GDM1 (cell line): Measurements from ENCODE around the gene CLCNKA.
A peak's percentile ranks its signal among the peaks of the same experiment; 100 is the strongest.
"Not testable (repeated sequence)": the region's sequence is repeated elsewhere in the genome, so short reads cannot be mapped to it uniquely, and the experiment has no call there.

Source experiments
- DNase-seq: peaks from one replicate; lab custom pipeline; 2025; lab: John Stamatoyannopoulos, UW

Gene CLCNKA

DNA sequence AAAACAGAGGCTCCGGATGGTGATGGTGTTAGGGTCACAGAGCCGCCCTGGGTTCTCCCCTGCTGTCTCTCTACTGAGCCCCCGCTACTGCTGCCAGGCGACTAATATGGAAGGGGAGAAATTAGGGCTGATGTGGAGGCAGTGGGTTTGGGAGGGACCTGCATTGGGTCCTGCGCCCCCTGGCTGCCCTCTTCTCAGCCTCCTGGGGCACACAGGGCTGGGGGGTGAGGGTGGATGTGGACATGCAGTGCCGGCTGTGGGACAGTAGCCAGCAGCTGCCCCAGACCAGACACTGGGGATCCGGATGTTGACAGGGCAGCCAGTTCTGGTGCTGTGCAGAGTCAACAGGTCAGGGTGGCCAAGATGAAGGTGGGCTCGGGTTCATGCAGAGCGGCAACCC, 20.3 kb downstream of the CLCNKA start:
- DNase-seq, result no peak

DNA sequence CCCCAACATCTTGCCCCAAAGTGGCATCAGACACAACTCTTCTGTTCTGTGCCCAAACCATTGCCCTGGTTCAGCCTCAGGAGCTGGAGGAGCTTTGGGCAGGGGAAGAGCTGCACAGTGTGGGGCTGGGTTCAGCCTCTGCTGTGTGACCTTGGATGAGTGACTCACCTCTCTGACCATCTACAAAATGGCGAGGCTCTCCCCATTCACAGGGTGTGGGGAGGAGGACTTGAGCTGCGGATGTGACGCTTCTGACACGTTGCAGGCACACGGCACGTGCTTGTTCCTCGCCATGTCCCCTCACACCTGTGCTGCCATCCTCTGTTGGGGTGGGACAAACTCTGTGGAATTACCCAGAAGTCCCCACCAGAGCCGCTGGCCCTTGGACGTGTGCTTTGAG, 20.8 kb downstream of the CLCNKA start:
- not testable (repeated sequence) for DNase-seq

DNA sequence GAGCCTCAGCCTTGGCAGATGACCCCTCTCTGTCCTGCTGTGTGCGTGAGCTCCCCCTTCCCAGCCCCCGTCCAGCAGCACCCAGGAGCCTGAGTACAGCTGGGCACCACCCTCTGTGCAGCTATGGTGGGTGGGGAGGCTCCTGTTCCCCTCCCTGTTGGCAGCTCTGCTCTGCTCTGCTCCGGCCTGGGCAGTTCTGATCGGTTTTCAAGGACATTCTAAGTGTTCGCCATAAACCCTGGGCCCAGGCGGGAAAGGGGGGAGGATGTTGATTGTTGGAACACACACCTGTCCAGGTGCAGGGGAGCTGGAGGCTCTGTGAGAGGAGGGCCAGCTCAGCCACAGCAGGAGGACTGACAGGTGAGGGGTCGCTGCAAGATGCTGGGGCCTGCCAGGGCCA, 21.7 kb downstream of the CLCNKA start, which contains the start of gene CLCNKB:
Gene CLCNKB, plus strand, starts transcription at position 262 of the 400 bp plus-strand sequence. CDS start 711 bp downstream, outside the sequence.
- DNase-seq, result no peak

DNA sequence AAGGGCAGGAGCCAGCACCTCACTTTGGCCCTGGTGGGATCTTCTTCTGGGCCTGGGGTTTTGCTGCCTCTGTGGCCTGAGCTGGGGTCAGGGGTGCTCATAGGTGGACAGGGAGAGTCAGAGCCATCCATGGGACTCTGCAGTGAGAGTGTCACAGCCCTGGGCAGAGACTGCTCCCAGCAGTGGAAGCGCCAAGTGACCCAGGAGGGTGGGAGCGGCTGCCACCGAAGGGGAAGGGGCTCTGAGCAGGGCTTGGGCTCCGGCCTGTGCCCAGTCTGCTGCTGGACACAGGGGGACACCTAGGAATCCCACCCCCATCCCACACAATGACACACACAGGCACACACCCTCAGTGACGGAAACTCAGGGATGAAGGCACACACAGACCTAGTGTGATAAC, 22.1 kb downstream of the CLCNKA start:
- no peak for DNase-seq

DNA sequence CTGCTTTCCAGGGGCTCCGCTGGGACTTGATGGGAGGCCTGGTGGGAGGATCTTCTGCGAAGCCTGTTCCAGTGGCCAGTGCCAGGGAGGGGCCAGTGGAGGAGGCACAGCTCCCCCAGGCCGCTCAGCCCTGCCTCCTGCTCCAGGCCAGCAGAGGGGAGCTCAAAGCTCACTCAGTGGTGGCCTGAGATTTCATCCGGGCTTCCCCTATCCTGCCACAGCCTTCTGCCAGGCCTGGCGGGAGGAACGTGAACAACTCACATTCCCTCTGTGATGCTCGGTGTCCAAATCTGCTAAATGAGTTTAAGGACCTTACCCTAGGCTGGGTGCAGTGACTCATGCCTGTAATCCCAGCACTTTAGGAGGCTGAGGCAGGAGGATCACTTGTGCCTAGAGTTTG, 25.0 kb downstream of the CLCNKA start:
- DNase-seq, result no peak

DNA sequence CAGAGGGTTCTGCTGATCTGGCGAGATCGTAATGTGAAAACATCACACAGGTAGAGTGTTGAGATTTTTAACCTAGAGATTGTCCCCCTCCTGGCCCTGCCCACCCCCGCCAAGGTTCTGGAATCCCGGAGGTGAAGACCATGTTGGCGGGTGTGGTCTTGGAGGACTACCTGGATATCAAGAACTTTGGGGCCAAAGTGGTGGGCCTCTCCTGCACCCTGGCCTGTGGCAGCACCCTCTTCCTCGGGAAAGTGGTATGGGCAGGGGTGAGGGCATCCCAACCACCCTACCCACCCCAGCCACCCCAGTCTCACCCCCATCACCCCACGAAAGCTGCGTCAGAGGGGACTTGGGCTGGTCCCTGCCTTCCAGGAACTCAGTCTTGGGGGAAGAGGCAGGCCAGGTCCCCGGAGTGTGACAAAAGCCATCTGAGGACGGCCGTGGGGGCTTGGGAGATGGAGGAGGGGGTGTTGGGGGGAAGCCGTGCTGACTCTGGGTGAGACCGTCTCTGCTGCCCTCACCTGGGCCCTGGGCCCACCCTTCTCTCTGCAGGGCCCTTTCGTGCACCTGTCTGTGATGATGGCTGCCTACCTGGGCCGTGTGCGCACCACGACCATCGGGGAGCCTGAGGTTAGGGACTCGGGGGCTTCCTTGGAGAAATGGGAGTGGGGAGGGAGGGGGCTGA, 26.1 kb downstream of the CLCNKA start:
- DNase-seq, result no peak

DNA sequence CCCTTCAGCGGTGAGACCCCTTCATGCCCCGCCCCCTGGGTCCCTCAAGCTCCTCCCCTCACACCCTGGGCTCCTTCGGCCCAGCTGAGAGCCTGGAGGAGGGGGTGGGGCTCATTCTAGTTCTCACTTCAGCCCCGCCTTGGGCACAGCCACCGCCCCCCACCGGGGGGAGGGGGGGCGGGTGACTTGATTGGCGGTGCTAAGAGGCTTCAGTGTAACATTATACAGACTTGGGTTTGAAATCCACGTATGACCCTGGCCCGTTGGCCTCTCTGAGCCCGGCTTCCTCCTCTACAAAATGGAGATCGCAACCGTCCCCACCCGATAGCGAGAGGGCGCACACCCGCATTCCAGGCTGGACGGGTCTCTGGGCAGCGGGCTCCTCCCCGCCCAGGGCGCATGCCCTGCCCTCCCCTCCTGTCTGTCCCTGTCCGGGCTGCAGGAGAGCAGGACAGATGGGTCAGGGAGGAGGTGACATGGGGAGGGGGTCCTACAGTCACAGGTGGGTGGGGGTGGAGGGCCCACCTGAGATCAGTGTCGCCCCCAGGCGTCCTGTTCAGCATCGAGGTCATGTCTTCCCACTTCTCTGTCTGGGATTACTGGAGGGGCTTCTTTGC, 26.8 kb downstream of the CLCNKA start:
- no peak for DNase-seq

DNA sequence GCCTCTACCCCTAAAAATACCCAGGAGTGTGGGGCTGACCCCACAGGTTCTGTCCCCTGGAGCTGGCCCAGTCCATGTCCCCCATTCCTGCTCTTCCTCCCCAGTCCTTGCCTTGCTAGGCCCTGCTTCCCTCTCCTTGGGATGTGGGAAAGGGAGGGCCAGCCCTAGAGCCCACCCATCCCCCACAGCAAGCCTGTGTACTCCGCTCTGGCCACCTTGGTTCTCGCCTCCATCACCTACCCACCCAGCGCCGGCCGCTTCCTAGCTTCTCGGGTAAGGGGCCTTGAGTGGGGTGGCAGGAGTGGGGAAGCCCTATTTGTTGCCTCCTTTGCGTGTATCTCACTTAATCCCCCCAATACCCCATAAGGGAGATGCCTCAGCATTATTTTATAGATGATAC, 28.5 kb downstream of the CLCNKA start:
- no peak for DNase-seq

DNA sequence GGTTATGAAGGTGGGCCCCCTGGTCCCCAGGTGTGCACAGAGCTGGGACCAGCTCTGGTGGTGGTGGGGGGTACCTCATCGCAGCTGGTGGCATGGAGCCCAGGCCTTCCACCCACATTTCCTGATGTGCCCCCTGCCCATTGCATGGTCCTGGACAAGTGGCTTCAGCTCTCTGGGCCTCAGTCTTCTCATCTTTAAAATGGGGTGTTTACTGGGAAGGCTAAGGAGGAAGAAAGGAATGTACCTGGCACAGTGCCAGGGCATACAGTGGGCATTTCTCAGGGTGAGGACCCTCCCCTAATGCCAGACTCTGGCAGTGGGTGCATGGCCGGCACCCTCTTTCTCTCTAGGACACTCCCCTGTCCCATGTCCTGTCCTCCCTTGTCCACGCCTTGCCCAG, 29.2 kb downstream of the CLCNKA start:
- no peak for DNase-seq

DNA sequence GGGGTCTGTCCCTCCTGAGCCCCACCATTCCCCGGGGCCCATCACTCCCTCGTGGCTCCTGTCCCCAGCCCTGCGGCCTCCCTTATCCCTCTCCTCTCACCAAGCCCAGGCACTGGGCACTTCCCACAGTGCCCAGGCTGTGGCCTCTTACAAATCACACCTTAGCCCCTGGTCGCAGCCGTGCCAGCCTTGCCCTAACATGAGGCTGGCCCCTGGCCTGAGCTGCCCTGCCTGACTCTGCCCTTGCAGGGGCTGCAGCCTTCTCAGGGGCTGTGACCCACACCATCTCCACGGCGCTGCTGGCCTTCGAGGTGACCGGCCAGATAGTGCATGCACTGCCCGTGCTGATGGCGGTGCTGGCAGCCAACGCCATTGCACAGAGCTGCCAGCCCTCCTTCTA, 30.1 kb downstream of the CLCNKA start:
- not testable (repeated sequence) for DNase-seq

DNA sequence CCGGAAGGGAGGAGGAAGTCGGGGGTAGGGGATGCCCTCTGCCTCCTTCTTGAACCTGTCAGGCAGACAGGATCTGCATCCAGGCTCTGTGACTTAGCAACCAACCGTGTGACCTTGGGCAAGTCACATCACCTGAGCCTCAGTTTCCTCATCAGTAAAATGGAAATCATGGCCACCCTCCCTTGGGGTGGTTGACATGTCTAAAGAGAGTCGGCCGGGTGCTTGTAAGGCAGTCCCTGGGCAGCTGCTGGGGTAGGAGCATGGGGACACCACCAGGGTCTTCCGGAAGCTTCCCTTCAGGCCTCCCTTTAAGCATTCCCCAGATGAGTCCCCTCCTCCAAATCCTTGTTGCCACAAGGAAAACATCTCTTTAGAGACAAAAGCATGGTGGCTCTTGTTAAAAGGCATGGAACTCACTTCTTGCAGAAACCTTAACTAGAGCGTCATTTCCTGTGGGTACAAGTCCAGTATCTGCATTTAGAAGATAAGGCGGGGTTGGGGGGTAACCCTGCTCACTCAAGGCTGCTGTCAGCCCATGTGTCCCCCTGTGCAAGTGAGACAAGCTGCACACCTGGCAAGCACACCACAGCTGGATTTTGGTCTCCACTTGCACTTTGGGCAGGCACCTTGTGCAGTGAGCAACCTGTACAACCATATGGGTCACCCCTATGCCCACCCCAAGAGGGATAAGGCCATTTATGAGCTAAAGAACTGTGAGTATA, 32.1 kb downstream of the CLCNKA start:
- no peak for DNase-seq

DNA sequence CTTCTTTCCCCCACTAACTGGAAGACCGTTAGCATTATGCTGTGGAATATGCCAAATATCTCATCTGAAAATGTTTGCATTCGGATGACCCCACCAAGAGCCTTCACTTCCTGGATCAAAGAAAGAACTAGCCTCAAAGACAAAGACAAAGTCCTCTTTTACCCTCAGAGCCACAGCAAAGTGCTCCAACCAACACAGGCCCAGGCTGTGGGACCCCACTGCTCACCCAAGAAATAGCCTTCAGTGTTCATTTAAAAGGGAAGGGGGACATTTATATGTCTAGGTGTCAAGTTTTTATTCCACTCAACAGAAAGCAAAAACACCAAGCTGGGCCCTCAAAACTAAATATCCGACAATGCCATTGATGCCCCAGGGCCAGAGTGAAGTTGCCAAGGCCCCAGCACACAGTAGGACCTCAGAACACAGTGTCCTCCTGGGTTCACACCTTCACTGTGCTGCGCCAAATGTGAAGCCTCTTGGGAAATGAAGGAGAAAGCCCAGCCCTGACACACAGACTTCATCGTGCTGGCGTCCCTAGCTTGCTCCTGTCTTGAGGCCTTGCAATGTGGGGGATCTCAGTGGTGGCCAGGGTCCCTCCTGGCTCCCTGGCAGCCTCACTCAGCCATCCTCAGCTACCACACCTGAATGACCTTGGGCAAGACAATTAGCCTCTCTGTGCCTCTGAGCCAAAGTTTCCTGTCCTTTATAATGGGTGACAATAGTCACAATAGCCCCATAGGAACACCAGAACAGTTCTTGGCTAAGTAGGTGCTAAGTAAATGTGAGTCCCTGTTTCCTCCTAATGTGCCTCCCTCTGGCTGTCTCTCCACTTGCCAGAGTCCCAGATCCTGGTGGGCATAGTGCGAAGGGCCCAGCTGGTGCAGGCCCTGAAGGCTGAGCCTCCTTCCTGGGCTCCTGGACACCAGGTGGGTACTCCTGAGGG, 33.0 kb downstream of the CLCNKA start:
- no peak for DNase-seq

DNA sequence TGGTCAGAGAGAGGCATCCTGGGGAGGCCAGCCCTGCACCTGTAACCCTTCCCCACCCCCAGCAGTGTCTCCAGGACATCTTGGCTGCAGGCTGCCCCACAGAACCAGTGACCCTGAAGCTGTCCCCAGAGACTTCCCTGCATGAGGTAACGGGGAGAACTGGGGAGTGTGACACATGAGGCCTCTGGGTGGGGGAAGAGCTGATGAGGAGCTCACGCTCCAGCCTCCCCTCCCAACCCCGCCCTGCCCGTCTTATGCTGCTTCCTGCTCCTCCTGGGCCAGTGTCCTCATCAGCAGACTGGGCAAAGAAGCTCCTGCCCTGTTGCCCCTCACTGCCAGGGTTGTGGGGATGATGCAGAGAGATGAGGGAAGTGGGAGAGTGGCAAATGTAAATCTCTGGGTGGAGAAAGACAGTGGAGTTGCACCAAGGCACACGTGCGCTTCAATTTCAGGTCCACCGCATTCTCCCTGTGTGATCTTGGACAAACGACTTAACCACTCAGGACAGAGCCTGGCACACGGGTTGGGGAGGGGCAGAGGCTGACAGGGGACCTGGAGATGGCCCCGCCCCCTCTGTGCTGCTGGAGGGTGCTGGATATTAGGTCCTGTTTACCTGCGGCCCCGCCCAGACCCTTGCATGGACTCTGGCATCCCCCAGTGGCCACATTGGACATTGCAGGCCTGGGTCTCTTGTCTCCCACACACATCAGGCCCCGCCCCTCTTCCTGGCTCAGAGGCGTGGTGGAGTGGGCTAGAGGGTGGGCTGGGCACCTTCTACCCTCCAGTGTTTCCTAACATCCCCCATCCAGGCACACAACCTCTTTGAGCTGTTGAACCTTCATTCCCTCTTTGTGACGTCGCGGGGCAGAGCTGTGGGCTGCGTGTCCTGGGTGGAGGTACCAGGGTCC, 34.0 kb downstream of the CLCNKA start:
- DNase-seq, result peak; percentile 64

DNA sequence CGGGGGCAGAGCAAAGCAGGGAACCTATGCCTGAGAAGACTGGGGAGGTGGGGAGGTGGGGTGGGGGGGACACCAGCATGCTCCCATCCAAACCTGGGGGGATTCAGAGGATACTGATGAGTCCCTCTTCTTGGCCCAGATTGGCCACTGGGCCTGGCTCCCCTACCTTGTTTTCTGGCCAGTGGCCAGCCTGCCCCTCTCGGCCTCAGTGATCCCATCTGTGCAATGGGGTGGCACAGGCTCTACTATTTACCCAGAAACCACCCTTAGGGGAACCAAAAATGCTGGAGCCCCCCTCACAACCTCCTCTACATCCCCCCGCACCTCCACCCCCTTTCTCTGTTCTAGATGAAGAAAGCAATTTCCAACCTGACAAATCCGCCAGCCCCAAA, 34.7 kb downstream of the CLCNKA start:
- not testable (repeated sequence) for DNase-seq

DNA sequence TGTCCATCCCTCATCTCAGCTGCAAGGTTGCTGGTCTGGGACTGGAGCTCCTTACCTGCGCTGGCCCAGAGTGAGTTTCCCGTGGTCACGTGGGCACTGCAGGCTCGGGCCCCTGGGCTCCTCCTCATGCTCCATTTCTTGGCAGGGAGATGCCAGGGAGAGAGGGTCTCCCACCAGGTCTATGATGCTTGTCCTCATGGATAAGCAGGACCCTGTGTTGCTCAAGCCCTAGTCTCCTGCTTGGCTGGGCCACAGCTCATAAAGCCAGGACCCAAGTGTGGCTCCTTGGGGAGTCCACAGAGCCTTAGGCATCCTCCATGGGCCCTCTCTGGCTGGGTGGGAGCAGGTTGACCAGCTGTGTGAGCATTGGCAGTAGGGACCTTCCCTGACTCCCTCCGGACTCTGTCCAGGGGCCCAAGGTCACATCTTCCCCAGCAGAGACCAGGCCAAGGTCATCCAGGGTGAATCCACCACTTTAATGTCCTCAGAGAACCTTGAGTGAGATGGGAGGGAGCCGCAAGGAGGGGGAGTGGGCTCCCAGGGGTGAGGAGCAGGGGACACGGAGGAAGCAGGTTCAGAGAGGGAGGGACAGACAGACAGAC, 35.6 kb downstream of the CLCNKA start:
- DNase-seq, result not testable (repeated sequence)

DNA sequence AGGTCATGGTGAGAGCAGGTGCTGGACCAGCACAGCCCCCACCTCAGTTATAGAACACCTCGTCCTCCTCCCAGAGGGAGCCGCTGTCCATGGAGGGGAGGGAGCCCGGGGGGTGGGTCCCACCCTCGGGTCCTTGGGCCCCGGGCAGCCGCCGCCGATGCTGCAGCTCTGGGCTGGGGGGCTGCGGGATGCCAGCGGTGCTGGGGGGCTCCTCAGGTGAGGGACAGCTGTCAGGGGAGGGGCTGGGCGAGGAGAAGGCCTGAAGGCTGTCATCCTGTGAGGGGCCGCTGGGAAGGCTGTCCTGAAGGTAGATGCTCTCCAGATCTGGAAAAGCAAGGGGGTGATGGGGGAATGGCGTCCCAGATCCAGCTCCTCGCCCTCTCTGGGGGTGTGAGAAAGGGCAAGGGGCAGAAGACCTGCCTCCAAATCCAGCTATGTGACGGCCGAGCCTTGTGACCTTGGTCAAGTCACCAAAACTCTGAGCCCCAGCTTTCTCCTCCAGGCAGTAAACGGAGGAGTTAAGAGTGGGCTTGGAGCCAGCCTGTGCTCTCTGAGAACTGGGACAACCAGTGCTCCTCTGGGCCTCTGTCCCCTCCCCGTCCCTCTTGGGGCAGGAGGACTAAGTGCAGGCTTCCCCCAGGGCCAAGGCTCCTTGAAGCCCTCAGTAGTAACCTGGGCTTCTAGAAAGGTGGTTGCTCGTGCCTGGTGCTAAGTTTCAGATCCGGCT, 36.7 kb downstream of the CLCNKA start:
- DNase-seq, result not testable (repeated sequence)

DNA sequence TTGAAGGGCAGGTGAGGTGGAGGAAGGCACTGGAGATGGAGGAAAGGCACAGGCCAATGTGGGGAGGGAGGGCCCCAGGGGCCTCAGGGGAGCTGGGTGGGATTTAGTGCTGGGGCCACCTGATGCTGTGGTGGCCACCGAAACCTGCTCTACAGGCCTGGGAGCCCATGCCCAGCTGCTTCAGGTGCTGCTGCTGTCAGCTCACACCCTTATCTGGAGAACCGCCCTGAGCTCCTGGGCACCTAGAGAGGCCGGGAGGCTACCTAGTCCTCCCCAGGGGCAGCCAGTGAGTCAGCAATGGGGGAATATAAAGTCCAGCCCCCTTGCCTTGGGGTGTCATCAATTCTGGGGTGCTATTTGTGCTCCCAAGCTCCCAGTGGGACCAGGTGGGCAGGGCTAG, 39.4 kb downstream of the CLCNKA start:
- no peak for DNase-seq

DNA sequence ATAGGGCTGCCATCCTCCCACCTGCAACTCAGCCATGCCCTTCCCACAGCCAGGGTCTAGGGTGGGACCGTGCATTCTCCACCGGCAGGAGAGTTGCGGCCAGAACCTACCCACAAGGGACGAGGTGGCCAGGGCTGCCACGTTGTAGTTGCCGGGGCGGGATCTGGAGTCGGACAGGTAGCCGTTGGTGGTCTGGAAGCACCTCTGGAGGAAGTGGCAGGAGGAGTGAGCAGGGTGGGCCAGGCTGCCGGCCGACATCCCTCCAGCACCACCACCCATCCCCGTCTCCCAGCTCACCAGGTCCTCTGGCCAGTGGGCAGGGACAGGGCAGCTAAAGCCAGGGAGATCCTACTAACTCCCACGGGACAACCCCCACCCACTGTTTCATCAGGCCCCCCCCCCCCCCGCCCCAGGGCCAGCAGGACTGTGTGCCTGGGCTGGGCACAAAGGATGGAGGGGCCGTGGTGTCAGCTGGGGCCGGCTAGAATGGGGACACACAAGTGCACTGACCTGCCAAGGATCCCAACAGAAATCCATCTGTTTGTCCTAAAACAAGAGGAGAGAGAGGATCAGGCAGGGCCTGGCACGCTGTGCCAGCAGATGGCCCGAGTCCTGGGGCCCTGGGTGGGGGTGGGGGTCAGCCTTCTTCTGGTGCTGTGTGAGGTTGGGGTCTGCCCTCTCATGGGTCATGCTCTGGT, 40.3 kb downstream of the CLCNKA start:
- not testable (repeated sequence) for DNase-seq

DNA sequence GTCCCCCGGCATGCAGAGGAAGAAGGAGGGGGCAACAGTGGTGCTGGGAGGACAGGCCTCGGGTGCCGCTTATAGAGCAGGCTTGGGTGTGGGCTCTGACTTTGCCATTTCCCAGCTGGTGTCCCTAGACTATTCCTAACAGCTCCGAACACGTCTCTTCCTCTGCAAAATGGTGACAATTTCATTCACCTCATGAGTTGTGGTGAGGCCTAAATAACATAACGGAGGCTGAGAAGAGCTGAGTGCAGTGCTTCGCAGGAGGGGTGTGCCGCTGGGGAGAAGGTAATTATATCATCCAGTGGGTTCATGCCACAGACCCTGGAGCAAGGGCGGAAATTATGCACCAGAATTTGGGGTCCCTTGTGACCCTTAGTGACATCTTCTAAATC, 40.8 kb downstream of the CLCNKA start:
- not testable (repeated sequence) for DNase-seq
